GM12878 (cell line): ENCODE results near the gene HEXB. TPM values are rescaled to one million over a fixed set of nuclear protein-coding genes. Genes with fewer than 3 reads are reported as not detected.
A peak's percentile ranks its signal among the peaks of the same experiment; 100 is the strongest.

Source experiments
- GATAD2B ChIP-seq: fragments of 450-650 bp; conservative IDR thresholded peaks from 2 replicates; pipeline ENCODE4 v1.6.1; 2017; ENCODE audit warnings: low read depth, mild to moderate bottlenecking, moderate library complexity
- KAT2A ChIP-seq: conservative IDR thresholded peaks from 2 replicates; pipeline ENCODE4 v1.6.1; 2011; ENCODE audit warnings: low read depth, low read length; ENCODE audit not compliant: control insufficient read depth
- MEF2A ChIP-seq: IDR thresholded peaks from 2 replicates; pipeline ENCODE4 v1.6.1; 2011; ENCODE audit warnings: low read depth, mild to moderate bottlenecking, low read length, moderate library complexity; ENCODE audit not compliant: insufficient read depth
- NFYA ChIP-seq: IDR thresholded peaks from 2 replicates; pipeline ENCODE4 v1.6.1; 2011; ENCODE audit warnings: low read depth, mild to moderate bottlenecking, low read length, improper control_type of control experiment, borderline replicate concordance
- NR2F1 ChIP-seq: fragments of 450-650 bp; conservative IDR thresholded peaks from 2 replicates; pipeline ENCODE4 v1.6.1; 2017; ENCODE audit warnings: mild to moderate bottlenecking
- POU2F2 ChIP-seq: IDR thresholded peaks from 3 replicates; pipeline ENCODE4 v1.6.1; 2011; ENCODE audit warnings: low read depth, mild to moderate bottlenecking, low read length, borderline replicate concordance
- SIX5 ChIP-seq: IDR thresholded peaks from 2 replicates; pipeline ENCODE4 v1.6.1; 2011; ENCODE audit warnings: mild to moderate bottlenecking, low read depth, low read length, moderate library complexity; ENCODE audit not compliant: severe bottlenecking
- SREBF1 ChIP-seq: IDR thresholded peaks from 2 replicates; pipeline ENCODE4 v1.6.1; 2012; ENCODE audit warnings: mild to moderate bottlenecking, low read length
- ZNF217 ChIP-seq: fragments of 450-650 bp; IDR thresholded peaks from 2 replicates; pipeline ENCODE4 v1.6.1; 2017; ENCODE audit warnings: antibody characterized with exemption, mild to moderate bottlenecking
- ZNF24 ChIP-seq: fragments of 450-650 bp; IDR thresholded peaks from 2 replicates; pipeline ENCODE4 v1.6.1; 2017; ENCODE audit warnings: antibody characterized with exemption, mild to moderate bottlenecking
- ZNF384 ChIP-seq: IDR thresholded peaks from 2 replicates; pipeline ENCODE4 v1.6.1; 2012; ENCODE audit warnings: low read depth, mild to moderate bottlenecking, low read length, improper control_type of control experiment, borderline replicate concordance
- polyA plus RNA-seq, 11 experiments: library from polyadenylated mRNA; depleted of rRNA in 4 of 11; unstranded in 6 of 11; stranded (reverse) in 5 of 11; fragments of >200 nt; fragmentation: Nextera tagmentation in 4 of 11; fragmentation: Illumina TruSeq in 1 of 11; extraction: Ambion mirVana in 4 of 11; extraction: Trizol in 1 of 11; gene quantifications; 1 replicate in 1 of 11; 2 replicates in 10 of 11; pipeline versions ENCODE4 v1.2.1 to v1.2.3, GENCODE V29; 2011 to 2016; ENCODE audit warnings: inconsistent platforms in 2 of 11, missing spikeins in 2 of 11, low read depth in 1 of 11
- total RNA-seq, 4 experiments: library from RNA; depleted of rRNA in 3 of 4; stranded (reverse); fragments of >200 nt in 3 of 4; fragmentation: Illumina TruSeq in 1 of 4; extraction: Trizol in 1 of 4; gene quantifications; 2 replicates each; pipeline versions ENCODE4 v1.2.1 to v1.2.3, GENCODE V29; 2013 to 2021
- TF ChIP-seq, protein P1 (sequence below): fragments of 450-650 bp; IDR thresholded peaks from 2 replicates; pipeline ENCODE4 v1.6.1; 2017; ENCODE audit warnings: low read depth, mild to moderate bottlenecking, moderate library complexity
- TF ChIP-seq, protein P2 (sequence below): fragments of 450-650 bp; formaldehyde crosslinking; IDR thresholded peaks from 2 replicates; pipeline ENCODE4 v1.4.0; 2022; ENCODE audit warnings: mild to moderate bottlenecking, moderate library complexity
- TF ChIP-seq, protein P3 (sequence below): IDR thresholded peaks from 2 replicates; pipeline ENCODE4 v1.6.1; 2011; ENCODE audit warnings: mild to moderate bottlenecking, low read depth, low read length, moderate library complexity; ENCODE audit not compliant: insufficient replicate concordance
- TF ChIP-seq, protein P4 (sequence below): fragments of 450-650 bp; IDR thresholded peaks from 2 replicates; pipeline ENCODE4 v1.6.1; 2017; ENCODE audit warnings: antibody characterized with exemption, mild to moderate bottlenecking, moderate library complexity
- TF ChIP-seq, protein P5 (sequence below): fragments of 150-350 bp; IDR thresholded peaks from 2 replicates; pipeline ENCODE4 v1.6.1; 2016; ENCODE audit warnings: low read depth, low read length

The HEXB gene
- total and polyA plus RNA-seq, 10 of the 15 experiments (the other 5 are each of a cell fraction or from before 2014, with no cell fraction given) = 13.5 to 76.0 (median 42.6) TPM

DNA sequence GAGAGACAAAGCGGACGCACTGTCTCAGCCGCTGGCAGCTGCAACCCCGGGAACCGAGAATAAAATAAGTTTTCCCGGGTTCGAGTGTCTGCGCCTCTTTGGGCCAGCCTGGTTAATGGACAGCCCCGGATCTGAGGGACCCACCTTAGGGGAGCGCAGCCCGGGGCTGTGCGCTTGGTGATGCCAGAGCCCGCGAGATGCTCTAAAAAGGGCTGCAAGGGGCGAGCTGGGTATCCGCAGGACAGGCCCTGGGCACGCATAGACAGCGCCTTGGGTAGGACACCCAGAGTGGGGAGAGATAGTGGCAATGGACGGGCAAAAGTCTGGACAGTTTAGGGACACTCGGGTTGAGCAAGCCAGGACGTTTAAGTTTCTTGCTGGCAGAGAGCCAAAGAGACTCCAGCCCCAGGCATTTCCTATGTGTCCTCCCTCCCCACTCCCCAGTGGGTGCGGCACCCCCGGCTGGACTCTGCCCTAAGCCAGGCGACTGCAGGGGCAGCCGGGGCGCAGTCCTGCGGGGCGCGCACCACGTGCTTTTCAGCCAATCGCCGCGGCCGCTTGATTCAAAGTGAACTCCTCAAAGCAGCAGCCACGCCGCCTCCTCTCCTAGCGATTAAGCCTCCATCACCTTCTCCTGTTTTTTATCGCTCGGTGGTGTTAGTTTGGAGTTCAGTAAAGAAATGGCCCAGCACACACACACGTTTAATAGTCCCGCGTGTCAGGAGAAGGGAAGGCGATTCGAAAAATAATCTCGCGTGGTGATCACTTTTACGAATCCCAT is 43.9 kb upstream of the HEXB start (continued):
- TF ChIP-seq ZNF217 = no peak
- TF ChIP-seq, protein P1, sequence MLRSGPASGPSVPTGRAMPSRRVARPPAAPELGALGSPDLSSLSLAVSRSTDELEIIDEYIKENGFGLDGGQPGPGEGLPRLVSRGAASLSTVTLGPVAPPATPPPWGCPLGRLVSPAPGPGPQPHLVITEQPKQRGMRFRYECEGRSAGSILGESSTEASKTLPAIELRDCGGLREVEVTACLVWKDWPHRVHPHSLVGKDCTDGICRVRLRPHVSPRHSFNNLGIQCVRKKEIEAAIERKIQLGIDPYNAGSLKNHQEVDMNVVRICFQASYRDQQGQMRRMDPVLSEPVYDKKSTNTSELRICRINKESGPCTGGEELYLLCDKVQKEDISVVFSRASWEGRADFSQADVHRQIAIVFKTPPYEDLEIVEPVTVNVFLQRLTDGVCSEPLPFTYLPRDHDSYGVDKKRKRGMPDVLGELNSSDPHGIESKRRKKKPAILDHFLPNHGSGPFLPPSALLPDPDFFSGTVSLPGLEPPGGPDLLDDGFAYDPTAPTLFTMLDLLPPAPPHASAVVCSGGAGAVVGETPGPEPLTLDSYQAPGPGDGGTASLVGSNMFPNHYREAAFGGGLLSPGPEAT = no peak
- TF ChIP-seq, protein P2, sequence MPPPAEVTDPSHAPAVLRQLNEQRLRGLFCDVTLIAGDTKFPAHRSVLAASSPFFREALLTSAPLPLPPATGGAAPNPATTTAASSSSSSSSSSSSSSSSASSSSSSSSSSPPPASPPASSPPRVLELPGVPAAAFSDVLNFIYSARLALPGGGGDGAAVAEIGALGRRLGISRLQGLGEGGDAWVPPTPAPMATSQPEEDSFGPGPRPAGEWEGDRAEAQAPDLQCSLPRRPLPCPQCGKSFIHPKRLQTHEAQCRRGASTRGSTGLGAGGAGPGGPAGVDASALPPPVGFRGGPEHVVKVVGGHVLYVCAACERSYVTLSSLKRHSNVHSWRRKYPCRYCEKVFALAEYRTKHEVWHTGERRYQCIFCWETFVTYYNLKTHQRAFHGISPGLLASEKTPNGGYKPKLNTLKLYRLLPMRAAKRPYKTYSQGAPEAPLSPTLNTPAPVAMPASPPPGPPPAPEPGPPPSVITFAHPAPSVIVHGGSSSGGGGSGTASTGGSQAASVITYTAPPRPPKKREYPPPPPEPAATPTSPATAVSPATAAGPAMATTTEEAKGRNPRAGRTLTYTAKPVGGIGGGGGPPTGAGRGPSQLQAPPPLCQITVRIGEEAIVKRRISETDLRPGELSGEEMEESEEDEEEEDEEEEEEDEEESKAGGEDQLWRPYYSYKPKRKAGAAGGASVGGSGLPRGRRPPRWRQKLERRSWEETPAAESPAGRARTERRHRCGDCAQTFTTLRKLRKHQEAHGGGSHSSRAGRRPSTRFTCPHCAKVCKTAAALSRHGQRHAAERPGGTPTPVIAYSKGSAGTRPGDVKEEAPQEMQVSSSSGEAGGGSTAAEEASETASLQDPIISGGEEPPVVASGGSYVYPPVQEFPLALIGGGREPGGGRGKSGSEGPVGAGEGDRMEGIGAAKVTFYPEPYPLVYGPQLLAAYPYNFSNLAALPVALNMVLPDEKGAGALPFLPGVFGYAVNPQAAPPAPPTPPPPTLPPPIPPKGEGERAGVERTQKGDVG = no peak
- TF ChIP-seq ZNF24 = no peak
- TF ChIP-seq SREBF1 = no peak
- no peak for TF ChIP-seq ZNF384
- TF ChIP-seq NR2F1 = no peak; the same call in 1 of the 2 replicates
- TF ChIP-seq, protein P3, sequence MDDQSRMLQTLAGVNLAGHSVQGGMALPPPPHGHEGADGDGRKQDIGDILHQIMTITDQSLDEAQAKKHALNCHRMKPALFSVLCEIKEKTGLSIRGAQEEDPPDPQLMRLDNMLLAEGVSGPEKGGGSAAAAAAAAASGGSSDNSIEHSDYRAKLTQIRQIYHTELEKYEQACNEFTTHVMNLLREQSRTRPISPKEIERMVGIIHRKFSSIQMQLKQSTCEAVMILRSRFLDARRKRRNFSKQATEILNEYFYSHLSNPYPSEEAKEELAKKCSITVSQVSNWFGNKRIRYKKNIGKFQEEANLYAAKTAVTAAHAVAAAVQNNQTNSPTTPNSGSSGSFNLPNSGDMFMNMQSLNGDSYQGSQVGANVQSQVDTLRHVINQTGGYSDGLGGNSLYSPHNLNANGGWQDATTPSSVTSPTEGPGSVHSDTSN = no peak
- TF ChIP-seq NFYA = no peak
- TF ChIP-seq, protein P4, sequence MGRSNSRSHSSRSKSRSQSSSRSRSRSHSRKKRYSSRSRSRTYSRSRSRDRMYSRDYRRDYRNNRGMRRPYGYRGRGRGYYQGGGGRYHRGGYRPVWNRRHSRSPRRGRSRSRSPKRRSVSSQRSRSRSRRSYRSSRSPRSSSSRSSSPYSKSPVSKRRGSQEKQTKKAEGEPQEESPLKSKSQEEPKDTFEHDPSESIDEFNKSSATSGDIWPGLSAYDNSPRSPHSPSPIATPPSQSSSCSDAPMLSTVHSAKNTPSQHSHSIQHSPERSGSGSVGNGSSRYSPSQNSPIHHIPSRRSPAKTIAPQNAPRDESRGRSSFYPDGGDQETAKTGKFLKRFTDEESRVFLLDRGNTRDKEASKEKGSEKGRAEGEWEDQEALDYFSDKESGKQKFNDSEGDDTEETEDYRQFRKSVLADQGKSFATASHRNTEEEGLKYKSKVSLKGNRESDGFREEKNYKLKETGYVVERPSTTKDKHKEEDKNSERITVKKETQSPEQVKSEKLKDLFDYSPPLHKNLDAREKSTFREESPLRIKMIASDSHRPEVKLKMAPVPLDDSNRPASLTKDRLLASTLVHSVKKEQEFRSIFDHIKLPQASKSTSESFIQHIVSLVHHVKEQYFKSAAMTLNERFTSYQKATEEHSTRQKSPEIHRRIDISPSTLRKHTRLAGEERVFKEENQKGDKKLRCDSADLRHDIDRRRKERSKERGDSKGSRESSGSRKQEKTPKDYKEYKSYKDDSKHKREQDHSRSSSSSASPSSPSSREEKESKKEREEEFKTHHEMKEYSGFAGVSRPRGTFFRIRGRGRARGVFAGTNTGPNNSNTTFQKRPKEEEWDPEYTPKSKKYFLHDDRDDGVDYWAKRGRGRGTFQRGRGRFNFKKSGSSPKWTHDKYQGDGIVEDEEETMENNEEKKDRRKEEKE = no peak
- peak; percentile 15; the same call in 1 of the 2 replicates for TF ChIP-seq GATAD2B
- TF ChIP-seq MEF2A = no peak
- no peak for TF ChIP-seq SIX5
- TF ChIP-seq, protein P5, sequence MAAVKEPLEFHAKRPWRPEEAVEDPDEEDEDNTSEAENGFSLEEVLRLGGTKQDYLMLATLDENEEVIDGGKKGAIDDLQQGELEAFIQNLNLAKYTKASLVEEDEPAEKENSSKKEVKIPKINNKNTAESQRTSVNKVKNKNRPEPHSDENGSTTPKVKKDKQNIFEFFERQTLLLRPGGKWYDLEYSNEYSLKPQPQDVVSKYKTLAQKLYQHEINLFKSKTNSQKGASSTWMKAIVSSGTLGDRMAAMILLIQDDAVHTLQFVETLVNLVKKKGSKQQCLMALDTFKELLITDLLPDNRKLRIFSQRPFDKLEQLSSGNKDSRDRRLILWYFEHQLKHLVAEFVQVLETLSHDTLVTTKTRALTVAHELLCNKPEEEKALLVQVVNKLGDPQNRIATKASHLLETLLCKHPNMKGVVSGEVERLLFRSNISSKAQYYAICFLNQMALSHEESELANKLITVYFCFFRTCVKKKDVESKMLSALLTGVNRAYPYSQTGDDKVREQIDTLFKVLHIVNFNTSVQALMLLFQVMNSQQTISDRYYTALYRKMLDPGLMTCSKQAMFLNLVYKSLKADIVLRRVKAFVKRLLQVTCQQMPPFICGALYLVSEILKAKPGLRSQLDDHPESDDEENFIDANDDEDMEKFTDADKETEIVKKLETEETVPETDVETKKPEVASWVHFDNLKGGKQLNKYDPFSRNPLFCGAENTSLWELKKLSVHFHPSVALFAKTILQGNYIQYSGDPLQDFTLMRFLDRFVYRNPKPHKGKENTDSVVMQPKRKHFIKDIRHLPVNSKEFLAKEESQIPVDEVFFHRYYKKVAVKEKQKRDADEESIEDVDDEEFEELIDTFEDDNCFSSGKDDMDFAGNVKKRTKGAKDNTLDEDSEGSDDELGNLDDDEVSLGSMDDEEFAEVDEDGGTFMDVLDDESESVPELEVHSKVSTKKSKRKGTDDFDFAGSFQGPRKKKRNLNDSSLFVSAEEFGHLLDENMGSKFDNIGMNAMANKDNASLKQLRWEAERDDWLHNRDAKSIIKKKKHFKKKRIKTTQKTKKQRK = no peak
- TF ChIP-seq POU2F2 = no peak
- TF ChIP-seq KAT2A = no peak
